ENCODE measurements around the gene ANKK1. TPM values are rescaled to one million over a fixed set of nuclear protein-coding genes. Genes with fewer than 3 reads are reported as not detected.

Gene ANKK1
- total RNA-seq, 1 donor from 2014 or later: 1.5 TPM

DNA sequence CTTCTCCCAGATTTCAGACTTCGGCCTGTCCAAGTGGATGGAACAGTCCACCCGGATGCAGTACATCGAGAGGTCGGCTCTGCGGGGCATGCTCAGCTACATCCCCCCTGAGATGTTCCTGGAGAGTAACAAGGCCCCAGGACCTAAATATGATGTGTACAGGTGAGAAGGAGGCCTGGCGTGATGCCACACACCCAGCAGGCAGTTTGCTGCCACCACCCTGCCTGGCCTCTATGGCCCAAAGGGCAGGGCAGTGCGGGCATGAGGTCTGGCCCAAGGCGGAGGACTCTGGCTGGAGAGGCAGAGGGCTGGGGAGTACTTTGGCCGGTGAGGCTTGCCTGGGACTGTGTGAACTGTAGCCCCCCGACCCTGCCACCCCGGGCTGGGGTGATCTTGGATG, 7.3 kb downstream of the ANKK1 start:
- H3K9me3 ChIP-seq: no peaks in the 10 kb centered on the region
- H3K4me3 ChIP-seq: no peak overlapping the region
- intact Hi-C loops (cut with DNase I): no loop called here
- TF ChIP-seq POLR2AphosphoS5 (IDR thresholded peaks at IDR 0.05; ENCODE audit: insufficient read depth in 1 of 2, low read depth in 1 of 2): no peak
- no peak for TF ChIP-seq POLR2A (IDR thresholded peaks at IDR 0.05)
- TF ChIP-seq CTCF (IDR thresholded peaks at IDR 0.05): no peak
- H3K36me3 ChIP-seq: no peaks in the 10 kb centered on the region
- H3K4me1 ChIP-seq: no peaks in the 10 kb centered on the region
- no peak for DNase-seq (ENCODE audit: extremely low spot score in 2 of 2)
- no peak overlapping the region for H3K27ac ChIP-seq
- no peaks in the 10 kb centered on the region for H3K27me3 ChIP-seq

- no peaks in the 10 kb centered on the region for H3K4me1 ChIP-seq
- no peaks in the 10 kb centered on the region for H3K27me3 ChIP-seq
- TF ChIP-seq CTCF (IDR thresholded peaks at IDR 0.05) (no peak), POLR2AphosphoS5 (IDR thresholded peaks at IDR 0.05; ENCODE audit: insufficient read depth in 1 of 2, low read depth in 1 of 2) (no peak), POLR2A (IDR thresholded peaks at IDR 0.05) (no peak)
- intact Hi-C loops (cut with DNase I): no loop called here
- no peak for DNase-seq (ENCODE audit: extremely low spot score in 2 of 2)
- no peak overlapping the region for H3K4me3 ChIP-seq
- H3K9me3 ChIP-seq: no peaks in the 10 kb centered on the region
- H3K27ac ChIP-seq: no peak overlapping the region
- no peaks in the 10 kb centered on the region for H3K36me3 ChIP-seq
These were observed 8.3 kb downstream of the ANKK1 start for GRCh38 chr11:113395782-113396336.

- Histone ChIP-seq H3K9me3 (no peaks in the 10 kb centered on the region), H3K27ac (no peak overlapping the region), H3K4me1 (peaks cover under 1% of the 10 kb centered on the region), H3K36me3 (no peaks in the 10 kb centered on the region), H3K27me3 (no peaks in the 10 kb centered on the region), H3K4me3 (no peak overlapping the region)
- intact Hi-C loops (cut with DNase I): no loop called here
- no peak for TF ChIP-seq CTCF (IDR thresholded peaks at IDR 0.05)
- TF ChIP-seq POLR2A (IDR thresholded peaks at IDR 0.05): no peak
- no peak for TF ChIP-seq POLR2AphosphoS5 (IDR thresholded peaks at IDR 0.05; ENCODE audit: insufficient read depth in 1 of 2, low read depth in 1 of 2)
- no peak for DNase-seq (ENCODE audit: extremely low spot score in 2 of 2)
These were observed 9.1 kb downstream of the ANKK1 start for GRCh38 chr11:113396690-113397089.

- H3K4me1 ChIP-seq: peaks cover 5% of the 10 kb centered on the region
- H3K27ac ChIP-seq: no peak overlapping the region
- no peak overlapping the region for H3K4me3 ChIP-seq
- no peak for TF ChIP-seq POLR2AphosphoS5 (IDR thresholded peaks at IDR 0.05; ENCODE audit: insufficient read depth in 1 of 2, low read depth in 1 of 2)
- no peak for TF ChIP-seq POLR2A (IDR thresholded peaks at IDR 0.05)
- no peak for TF ChIP-seq CTCF (IDR thresholded peaks at IDR 0.05)
- H3K9me3 ChIP-seq: no peaks in the 10 kb centered on the region
- intact Hi-C loops (cut with DNase I): no loop called here
- DNase-seq (ENCODE audit: extremely low spot score in 2 of 2): no peak
- no peaks in the 10 kb centered on the region for H3K27me3 ChIP-seq
- no peaks in the 10 kb centered on the region for H3K36me3 ChIP-seq
These were observed 9.6 kb downstream of the ANKK1 start for GRCh38 chr11:113397212-113397611.

DNA sequence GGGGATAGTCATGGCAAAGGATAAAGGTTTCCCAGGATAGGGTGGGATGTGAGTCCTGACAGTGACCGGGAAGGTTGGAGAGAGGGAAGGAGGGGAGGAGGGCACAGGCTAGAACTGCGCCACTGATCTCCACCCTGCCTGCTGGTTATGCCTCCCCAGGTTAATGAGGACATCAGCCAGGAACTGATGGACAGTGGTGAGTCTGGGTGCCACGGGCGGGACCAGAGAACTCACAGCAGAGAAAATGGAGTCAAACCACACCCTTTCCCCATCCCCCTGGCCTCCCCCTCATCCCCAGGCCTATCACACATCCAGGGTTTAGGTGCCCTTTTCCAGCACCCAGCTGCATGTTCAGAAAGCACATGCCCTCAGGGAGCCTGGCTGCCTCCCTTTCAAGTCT, 10.2 kb downstream of the ANKK1 start:
- Histone ChIP-seq H3K36me3 (no peaks in the 10 kb centered on the region), H3K9me3 (no peaks in the 10 kb centered on the region), H3K4me1 (peaks cover 5% of the 10 kb centered on the region), H3K27ac (no peak overlapping the region), H3K4me3 (no peak overlapping the region), H3K27me3 (no peaks in the 10 kb centered on the region)
- DNase-seq (ENCODE audit: extremely low spot score in 2 of 2): no peak
- TF ChIP-seq POLR2A (IDR thresholded peaks at IDR 0.05) (no peak), CTCF (IDR thresholded peaks at IDR 0.05) (no peak), POLR2AphosphoS5 (IDR thresholded peaks at IDR 0.05; ENCODE audit: insufficient read depth in 1 of 2, low read depth in 1 of 2) (no peak)
- intact Hi-C loops (cut with DNase I): no loop called here

All from vagina (tissue), 2 donors.